GM19438 (cell line): Measurements from ENCODE around the gene HINT2.

Source experiments
- ATAC-seq: cut with Tn5 transposase; IDR thresholded peaks from one replicate; pipeline ENCODE4 v1.9.1; 2021; ENCODE audit warnings: low read depth; ENCODE audit not compliant: unreplicated experiment

The HINT2 gene

DNA sequence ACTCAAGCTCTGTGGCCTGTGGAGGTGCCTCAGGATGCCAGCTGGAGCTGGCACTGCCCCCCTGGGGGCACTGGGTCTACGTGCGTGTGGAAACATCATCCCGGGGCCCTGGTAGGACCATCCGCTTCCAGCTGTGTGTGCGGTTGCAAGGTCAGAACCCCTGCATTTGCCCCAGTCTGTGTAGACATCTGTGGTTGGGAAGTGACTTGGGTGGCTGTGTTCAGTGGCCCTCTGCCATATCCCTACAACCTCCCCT lies 26.7 kb upstream of the HINT2 start:
- no peak for ATAC-seq

GRCh38 chr9:35840881-35841644 lies 26.2 kb upstream of the HINT2 start:
- ATAC-seq = no peak

DNA sequence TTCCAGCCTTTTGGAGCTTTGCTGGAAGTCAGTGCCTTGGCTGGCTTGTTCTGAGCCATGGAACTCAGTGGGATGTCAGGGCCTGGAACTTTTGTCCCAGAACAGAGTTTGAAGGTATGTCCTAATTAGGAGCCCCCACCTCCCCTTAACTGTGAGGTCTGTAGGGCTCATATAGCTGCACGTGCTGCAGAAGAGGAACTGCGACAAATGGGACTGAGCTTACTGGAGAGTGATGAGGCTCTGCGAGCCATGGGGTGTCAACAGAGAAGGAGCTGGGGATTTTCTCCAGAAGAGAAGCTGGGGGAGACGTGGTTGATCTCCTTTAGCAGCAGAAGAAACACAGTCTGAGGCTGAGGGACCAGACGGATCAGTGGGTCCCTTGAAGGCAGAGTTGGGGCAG lies 25.1 kb upstream of the HINT2 start:
- ATAC-seq = no peak

- ATAC-seq = no peak
Observed at GRCh38 chr9:35836595-35836994, 21.8 kb upstream of the HINT2 start.

DNA sequence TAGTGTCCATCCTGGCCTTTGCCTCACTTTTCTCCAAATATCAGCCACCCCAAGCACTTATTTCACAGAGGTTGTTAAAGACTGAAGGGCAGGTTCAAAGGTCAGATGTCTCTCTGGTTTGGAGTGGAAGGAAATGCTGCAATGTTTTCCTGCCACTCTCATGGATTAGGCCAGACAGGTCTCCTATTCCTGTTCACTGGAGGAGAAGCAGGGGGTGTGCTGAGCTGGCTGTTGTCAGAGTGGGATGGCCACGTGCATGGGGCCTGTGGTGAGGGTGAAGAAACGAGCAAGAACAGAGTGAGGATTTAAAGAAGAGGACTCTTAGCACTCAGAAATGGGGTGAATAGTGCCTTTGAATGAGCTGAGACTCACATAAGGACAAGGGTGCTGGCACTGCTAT lies 20.9 kb upstream of the HINT2 start:
- ATAC-seq = no peak

DNA sequence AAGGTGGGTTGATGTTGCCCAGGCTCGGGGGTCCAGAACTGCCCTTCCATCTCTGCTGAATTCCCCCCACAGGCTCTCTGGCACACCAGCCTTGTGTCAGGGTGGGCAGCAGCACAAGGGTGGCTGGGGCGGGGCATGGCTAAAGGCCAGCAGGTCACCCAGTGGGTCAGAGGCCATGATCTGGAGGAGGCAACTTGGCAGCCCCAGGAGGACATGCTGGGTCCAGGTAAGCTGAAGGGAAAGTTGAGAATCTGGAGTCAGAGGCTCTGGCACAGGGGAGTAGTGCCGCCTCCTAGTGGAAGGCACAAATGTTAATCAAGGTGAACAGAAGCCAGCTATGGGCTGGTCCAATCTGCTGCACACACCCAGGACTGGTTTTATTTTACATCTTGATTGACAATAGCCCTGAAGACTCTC lies 20.4 kb upstream of the HINT2 start:
- ATAC-seq = no peak

DNA sequence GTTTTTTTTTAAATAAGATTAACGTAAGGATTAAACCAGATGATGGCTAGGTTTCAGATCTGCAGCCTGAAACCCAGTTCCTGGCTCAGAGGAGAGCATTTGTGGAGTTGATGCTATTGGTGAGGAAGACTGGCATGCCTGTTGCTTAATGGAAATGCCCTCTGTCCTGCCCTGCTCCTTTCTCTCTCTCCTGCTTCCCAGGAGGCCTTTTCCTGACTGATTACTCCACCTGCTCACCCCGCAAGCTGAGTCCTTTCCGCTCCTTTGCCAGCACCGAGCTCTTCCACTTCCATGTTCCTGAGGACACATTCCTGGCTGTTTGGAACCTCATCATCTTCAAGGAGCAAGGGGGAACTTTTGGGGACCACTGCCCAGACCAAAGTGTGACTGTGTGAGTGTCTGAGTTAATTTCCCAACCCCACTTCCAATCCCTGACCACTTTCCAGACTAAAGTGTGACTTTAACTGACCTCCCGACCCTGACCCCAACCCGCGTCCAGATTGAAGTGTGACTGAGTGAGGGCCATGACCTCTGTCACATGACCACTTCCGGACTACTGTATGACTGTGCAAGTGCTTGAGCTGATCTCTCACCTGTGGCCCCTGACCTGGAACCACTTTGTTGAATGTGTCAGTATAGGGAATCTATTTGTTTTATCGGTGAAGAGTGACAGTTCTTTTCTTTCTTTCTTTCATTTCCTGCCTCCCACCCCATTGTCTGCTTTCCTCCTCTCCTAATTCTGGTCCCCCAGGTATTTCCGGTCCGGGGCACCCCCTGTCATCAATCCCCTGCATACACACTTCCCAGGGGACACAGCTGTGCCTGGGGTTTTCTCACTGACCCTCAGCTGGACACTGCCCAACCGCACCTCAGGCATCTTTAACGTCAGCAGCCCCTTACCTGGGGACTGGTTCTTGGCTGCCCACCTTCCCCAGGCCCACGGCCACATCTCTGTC lies 19.7 kb upstream of the HINT2 start:
- ATAC-seq = no peak

- no peak for ATAC-seq
Observed at GRCh38 chr9:35832814-35833213, 18.0 kb upstream of the HINT2 start.

- ATAC-seq = no peak
Observed at GRCh38 chr9:35831040-35831439, 16.2 kb upstream of the HINT2 start.

DNA sequence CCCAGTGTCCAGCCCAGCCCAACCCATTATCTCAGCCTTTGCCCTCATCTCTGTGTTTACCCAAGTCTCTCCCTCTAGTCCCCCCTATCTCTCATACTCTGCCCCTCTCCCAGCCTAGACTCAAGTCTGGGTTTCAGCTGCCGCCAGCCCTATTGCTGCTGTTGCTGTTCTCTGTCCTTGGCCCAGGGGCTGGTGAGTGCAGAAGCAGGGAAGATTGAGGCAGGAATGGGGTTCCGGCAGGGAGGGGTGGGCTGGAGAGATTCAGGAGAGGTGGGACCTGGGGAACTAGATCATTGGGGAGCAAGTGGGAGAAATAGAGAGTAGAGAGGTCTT lies 14.9 kb upstream of the HINT2 start:
- no peak for ATAC-seq

DNA sequence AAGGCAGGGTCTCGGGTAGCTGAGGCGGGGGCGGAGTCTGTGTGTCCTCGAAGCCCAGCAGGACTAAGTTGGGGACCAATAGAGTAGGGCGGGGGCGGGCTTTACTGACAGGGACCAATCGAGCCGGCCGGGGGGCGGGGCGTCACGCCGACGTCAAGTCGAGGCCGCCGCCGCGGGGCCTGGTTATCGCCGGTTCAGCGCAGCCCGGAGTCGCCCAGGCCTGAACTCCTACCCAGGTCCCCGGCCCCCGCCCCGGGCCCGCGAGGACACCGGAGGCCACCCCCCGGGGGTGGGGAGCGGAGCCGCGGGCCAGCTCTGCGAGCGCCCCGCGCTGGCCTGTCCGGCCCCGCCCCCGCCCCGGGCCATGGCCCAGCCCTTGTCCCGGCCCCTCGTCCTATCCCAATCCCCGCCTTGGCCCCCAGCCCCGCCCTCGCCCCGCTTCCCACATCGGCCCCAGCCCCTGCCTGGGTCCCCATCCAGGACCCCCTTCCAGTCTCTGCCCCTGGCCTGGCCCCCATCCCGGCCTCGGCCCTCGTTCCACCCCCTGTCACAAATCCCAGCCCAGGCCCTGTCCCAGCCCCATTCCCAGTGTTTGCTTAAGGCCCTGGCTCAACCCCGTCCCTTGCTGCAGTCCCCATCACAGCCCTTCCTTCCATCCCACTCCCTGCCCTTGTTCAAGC lies 14.4 kb upstream of the HINT2 start, which contains the start of gene TMEM8B:
TMEM8B (plus strand) TSS at position 145 of the 680 bp plus-strand sequence; CDS start at position 365, 220 bp downstream.
- peak; percentile 73 for ATAC-seq

GRCh38 chr9:35828716-35829083 lies 13.9 kb upstream of the HINT2 start, which contains the start of gene FAM221B:
Gene FAM221B, minus strand, starts transcription at chr9:35828732. Its CDS starts 2,571 bp downstream, at chr9:35826161.
- no peak for ATAC-seq

DNA sequence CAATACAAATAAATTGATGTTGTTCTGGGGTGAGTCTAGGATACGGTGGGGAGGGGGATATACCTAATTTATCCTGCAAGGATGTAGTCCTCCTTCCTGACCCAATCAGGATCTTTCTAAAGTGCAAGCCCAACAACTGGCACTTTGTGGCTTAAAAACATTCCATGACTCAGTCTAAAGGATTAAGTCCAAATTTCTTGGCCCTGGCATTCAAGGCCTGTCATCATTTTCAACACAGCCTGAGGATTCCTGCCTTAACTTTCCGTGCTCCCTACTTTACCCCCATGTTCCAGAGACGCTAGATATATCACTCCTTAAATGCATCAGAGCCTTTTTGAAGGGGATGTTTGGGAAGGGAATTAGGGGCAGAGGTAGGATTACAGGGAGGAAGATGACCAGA lies 12.6 kb upstream of the HINT2 start:
- no peak for ATAC-seq

- no peak for ATAC-seq
Observed at GRCh38 chr9:35826071-35826701, 11.3 kb upstream of the HINT2 start.

DNA sequence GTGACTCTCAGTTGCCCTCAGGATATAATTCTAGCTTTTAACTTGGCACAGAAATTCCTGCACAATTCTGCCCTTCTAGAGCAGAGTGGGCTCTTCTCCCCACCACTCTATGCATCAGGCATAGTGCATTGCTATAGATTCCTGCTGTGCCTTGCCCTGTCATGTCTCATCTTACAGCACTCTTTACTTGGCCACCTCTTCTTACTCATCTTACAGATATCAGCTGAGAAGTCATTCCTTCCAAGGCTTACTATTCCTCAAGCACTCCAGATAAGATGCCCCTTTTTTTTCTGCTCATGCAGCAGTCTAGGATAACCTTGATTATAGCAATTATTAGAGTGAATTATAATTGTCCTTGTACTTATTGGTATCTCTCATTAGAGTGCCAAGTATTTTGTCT lies 8.1 kb upstream of the HINT2 start:
- no peak for ATAC-seq

- ATAC-seq = no peak
Observed at GRCh38 chr9:35820076-35820475, 5.2 kb upstream of the HINT2 start.

DNA sequence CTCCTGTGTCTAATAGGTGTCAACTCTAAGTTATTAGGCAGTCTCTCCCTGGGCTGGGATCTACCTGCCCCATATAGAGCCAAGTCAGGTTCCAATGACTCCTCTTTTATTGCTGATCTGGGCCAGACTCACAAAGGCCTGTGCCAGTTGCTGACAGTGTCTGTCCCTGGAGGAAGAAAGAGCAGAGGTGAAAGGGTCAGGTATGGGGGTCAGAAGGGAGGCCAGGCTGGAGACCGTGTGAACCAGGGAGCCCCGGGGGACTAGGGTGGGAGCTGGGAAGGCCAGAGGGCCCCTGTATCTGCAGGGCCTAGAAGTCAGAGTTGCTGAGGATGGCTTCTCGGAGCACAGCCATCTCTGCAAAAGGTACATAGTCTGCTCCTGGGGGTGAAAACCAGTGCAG lies 3.5 kb upstream of the HINT2 start:
- ATAC-seq = no peak

DNA sequence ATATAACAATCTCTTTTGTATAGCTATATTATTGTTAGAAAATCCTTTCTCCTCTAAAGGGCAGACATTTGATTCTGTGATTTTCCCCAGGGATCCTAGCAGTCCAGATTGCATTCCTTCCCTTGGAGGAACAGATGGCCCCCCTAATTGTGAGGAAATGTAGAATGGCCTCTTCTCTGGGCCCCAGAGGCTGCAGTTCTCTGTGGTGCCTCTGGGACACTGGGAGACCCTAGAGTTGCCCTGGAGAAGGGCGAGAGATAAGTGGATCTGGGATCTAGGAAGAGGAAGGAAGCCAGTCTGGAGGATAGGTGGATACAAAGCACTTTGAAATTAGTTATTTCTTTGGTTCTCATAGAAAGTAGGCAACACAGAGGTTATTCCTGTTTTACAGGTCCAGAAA lies 1.9 kb upstream of the HINT2 start:
- no peak for ATAC-seq

GRCh38 chr9:35814106-35814840 lies 569 bp downstream of the HINT2 start:
- ATAC-seq = peak; percentile 24

DNA sequence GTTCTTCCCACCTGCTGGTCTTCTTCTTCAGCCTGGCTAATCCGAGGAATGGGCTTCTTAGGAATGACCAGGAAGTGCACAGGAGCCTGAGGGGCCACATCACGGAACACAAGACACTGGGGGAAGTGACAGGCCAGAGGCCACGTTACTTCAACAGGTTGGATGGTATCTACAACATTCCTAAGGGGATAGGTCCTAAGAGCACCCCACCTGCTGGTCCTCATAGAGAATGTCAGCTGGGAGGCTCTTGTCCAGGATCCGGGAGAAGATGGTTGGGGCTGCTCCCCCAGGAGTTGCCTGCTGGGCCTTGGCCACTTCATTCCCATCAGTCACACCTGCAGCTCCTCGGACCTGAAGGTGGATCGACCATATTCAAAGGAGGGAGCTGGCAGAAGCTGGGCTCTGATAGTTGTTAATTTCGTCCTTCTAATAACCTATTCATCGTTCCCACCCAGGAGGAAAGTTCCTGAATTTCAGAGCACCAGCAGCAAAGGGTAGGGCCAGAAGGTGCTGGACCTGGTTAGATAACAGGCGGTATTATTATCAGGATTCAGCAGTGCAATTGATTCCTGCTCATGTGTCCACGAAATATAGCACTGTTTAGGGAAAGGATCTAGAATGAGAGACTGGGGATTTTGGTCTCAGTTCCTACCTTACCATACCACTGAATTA lies 1.3 kb downstream of the HINT2 start:
- no peak for ATAC-seq
